ENCODE results near the gene CTBP2.

DNA sequence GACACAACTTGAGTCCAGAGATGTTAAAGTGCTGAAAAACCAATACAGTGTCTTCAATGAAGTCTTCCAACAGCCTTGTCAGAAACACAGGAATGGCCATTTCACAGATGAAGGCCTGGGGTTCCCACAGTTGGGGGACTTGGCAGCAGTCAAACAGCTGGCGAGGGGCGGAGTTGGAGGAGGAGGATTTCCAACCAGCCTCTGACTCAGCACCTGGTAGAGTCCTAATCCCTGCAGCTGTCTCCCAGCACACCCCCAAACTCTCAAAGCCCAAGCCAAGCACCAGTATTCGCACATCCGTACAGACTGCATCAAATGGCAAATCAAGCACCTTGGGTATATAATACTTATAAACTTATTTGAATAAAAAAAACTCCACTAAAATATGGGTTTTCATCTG is 28.0 kb downstream of the CTBP2 start:
- TF ChIP-seq CTCF (IDR thresholded peaks at IDR 0.05), result no peak
- no peak for TF ChIP-seq EP300 (IDR thresholded peaks at IDR 0.05)
- TF ChIP-seq POLR2A (IDR thresholded peaks at IDR 0.05), result no peak

Data from gastroesophageal sphincter (tissue), 3 donors.